Fibroblast of pulmonary artery (primary cell): Measurements from ENCODE around the gene CDKN2A.
A peak's percentile ranks its signal among the peaks of the same experiment; 100 is the strongest.

Experiments
- DNase-seq: peaks from one replicate; pipeline ENCODE4 v3.0.0-alpha.2; 2010; ENCODE audit warnings: low read depth
- H3K4me3 ChIP-seq: replicated peaks from 2 replicates; pipeline ENCODE4 v1.5.1; 2011; ENCODE audit warnings: low read depth, mild to moderate bottlenecking, control low read depth, low read length, moderate library complexity
- TF ChIP-seq, protein P1 (sequence below): IDR thresholded peaks from 2 replicates; pipeline ENCODE4 v1.5.1; 2011; ENCODE audit warnings: mild to moderate bottlenecking, control low read depth, low read length, inconsistent platforms; ENCODE audit errors: missing control alignments

The CDKN2A gene

DNA sequence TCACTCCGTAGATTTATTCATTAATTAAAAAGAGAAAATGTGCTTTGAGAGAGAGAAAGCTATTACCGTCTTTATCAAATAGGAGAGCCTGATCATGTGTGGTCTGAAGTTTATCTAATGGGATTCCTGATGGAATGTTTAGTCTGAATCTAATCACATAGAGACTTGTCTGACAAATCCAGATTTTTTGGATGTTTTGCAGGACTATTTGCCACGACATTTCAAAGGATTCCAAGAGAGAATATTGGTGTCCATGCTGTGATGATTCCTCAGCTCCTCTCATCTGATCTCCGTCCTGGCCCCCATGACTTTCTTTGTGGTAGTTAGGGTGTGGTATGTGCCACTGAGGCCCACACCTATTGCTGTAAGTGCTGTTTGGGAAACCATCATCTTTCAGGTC is 35.0 kb upstream of the CDKN2A start:
- DNase-seq = no peak
- TF ChIP-seq, protein P1, sequence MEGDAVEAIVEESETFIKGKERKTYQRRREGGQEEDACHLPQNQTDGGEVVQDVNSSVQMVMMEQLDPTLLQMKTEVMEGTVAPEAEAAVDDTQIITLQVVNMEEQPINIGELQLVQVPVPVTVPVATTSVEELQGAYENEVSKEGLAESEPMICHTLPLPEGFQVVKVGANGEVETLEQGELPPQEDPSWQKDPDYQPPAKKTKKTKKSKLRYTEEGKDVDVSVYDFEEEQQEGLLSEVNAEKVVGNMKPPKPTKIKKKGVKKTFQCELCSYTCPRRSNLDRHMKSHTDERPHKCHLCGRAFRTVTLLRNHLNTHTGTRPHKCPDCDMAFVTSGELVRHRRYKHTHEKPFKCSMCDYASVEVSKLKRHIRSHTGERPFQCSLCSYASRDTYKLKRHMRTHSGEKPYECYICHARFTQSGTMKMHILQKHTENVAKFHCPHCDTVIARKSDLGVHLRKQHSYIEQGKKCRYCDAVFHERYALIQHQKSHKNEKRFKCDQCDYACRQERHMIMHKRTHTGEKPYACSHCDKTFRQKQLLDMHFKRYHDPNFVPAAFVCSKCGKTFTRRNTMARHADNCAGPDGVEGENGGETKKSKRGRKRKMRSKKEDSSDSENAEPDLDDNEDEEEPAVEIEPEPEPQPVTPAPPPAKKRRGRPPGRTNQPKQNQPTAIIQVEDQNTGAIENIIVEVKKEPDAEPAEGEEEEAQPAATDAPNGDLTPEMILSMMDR = no peak
- H3K4me3 ChIP-seq = no peak overlapping the region

- H3K4me3 ChIP-seq = no peak overlapping the region
- DNase-seq = no peak
- TF ChIP-seq, protein P1 = no peak
These were observed 34.2 kb upstream of the CDKN2A start for GRCh38 chr9:22028394-22028793.

DNA sequence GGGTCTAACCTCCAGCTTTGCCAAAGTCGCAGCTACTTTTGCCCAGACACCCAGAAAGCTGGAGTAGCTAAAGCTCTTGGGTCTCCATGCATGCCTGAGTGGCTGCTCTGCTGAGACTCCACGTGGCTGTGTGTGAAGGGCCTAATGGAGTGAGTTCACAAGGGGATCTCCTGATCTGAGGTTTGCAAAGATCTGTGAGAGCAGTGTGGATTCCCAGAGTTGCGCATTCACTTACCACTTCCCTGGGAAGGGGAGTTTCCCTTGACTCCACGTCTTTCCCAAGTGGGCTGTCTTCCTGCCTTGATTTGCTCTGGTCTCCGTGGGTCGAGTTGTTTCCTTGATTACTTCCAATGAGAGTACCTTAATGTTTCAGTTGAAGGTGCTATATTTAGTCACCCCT is 32.5 kb upstream of the CDKN2A start:
- no peak overlapping the region for H3K4me3 ChIP-seq
- TF ChIP-seq, protein P1 = no peak
- DNase-seq = no peak

DNA sequence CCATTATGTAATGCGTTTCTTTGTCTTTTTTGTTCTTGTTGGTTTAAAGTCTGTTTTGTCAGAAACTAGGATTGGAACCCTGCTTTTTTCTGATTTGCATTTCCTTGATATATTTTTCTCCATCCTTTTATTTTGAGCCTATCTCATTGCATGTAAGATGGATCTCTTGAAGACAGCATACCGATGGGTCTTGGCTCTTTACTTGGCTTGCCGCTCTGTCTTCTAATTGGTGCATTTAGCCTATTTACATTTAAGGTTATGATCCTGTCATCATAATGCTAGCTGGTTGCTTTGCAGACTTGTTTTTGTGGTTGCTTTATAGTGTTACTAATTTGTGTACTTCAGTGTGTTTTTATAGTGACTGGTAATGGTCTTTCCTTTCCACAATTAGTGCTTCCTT is 28.2 kb upstream of the CDKN2A start:
- DNase-seq = no peak
- TF ChIP-seq, protein P1 = no peak
- no peak overlapping the region for H3K4me3 ChIP-seq

DNA sequence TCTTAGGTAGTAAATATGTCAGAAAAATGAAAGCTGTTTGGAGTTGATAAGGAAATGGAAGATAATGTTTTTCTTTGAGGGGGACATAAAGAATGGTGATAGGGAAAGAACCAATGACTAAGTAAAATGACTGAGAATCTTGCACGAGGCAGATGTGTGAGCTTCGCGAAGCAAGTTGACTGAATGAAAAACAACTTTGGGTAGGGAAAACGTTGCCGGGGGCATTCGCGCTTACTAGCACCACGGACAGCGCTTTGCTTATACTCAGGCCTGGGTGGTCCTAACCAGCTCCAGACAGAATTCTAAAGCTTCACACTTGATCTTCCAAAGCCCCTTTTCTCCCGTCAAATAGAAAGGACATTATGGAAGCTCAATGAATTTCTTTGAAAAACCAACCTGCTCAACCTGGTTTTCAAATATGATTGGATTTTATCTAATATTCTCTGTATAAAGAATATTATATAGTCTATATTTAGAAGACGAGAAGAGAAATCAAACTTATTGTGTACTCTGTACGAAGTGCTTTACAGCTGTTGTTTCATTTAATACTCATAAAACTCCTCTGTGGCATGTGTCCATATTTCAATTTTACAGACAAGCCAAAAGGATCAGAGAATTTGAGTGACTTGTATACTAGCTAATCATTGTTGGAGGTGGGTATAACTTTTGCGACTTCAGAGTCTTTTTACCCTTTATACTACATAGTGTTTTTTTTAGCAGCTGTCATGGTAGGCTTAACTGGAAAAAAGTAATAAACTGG is 16.9 kb upstream of the CDKN2A start:
- TF ChIP-seq, protein P1 = no peak
- H3K4me3 ChIP-seq = no peak overlapping the region

GRCh38 chr9:22009506-22009867 is 15.3 kb upstream of the CDKN2A start:
- TF ChIP-seq, protein P1 = peak; percentile 17

More for the DNA sequence above, 16.9 kb upstream of the CDKN2A start:
- DNase-seq = peak; percentile 62

More at GRCh38 chr9:22009506-22009867, 15.3 kb upstream of the CDKN2A start:
- no peak for DNase-seq
- peak overlapping the region; percentile 94 for H3K4me3 ChIP-seq
